Measurements from ENCODE around the gene PARN.

- no peak for TF ChIP-seq CTCF (IDR thresholded peaks at IDR 0.05)
- TF ChIP-seq POLR2A (IDR thresholded peaks at IDR 0.05) = no peak
- TF ChIP-seq POLR2AphosphoS5 (IDR thresholded peaks at IDR 0.05) = no peak
Measured at GRCh38 chr16:14455573-14455972, 174.5 kb downstream of the PARN start.

Measured in breast epithelium (tissue), 3 donors.